Spleen (tissue), 11 donors: ENCODE results near the gene GIT1. TPM values are rescaled to one million over a fixed set of nuclear protein-coding genes. Genes with fewer than 3 reads are reported as not detected.

ENCODE experiments used
- DNase-seq: peaks from one replicate; pipeline ENCODE4 v3.0.0-alpha.2; 2020
- H3K27ac ChIP-seq, 8 donors: fragments of 200-600 bp; sonication (generic) in 7 of 8; 1 replicate in 4 of 8; 2 replicates in 4 of 8; pipeline versions ENCODE4 v1.5.0 to v1.8.0; 2016 to 2021; ENCODE audit warnings: inconsistent platforms in 4 of 8, mild to moderate bottlenecking in 4 of 8, moderate library complexity in 1 of 8
- H3K27me3 ChIP-seq, 7 donors: fragments of 200-600 bp; sonication (generic) in 6 of 7; replicated peaks in 1 of 7; 1 replicate in 4 of 7; 2 replicates in 3 of 7; pipeline versions ENCODE4 v1.5.0 to v1.8.0; 2016 to 2021; ENCODE audit warnings: inconsistent platforms in 3 of 7, mild to moderate bottlenecking in 1 of 7
- H3K36me3 ChIP-seq, 6 donors: fragments of 200-600 bp; sonication (generic) in 5 of 6; 1 replicate in 4 of 6; 2 replicates in 2 of 6; pipeline versions ENCODE4 v1.5.0 to v1.8.0; 2016 to 2021; ENCODE audit warnings: inconsistent platforms in 2 of 6
- H3K4me1 ChIP-seq, 6 donors: fragments of 200-600 bp; sonication (generic) in 5 of 6; 1 replicate in 3 of 6; 2 replicates in 3 of 6; pipeline versions ENCODE4 v1.5.0 to v1.8.0; 2016 to 2021; ENCODE audit warnings: inconsistent platforms in 3 of 6
- H3K4me3 ChIP-seq, 8 donors: fragments of 200-600 bp; sonication (generic) in 7 of 8; 1 replicate in 4 of 8; 2 replicates in 4 of 8; pipeline versions ENCODE4 v1.5.0 to v1.8.0; 2016 to 2021; ENCODE audit warnings: inconsistent platforms in 4 of 8, mild to moderate bottlenecking in 4 of 8, moderate library complexity in 2 of 8
- H3K9me3 ChIP-seq, 8 donors: fragments of 200-600 bp; sonication (generic) in 7 of 8; 1 replicate in 4 of 8; 2 replicates in 4 of 8; pipeline versions ENCODE4 v1.5.0 to v1.8.0; 2016 to 2021; ENCODE audit warnings: inconsistent platforms in 4 of 8
- POLR2A ChIP-seq, 3 donors: fragments of 450-650 bp; IDR thresholded peaks; one replicate each; pipeline ENCODE4 v1.5.1; 2017; ENCODE audit warnings: antibody characterized with exemption in 3 of 3, mild to moderate bottlenecking in 1 of 3
- POLR2AphosphoS5 ChIP-seq, 3 donors: sonication (generic); formaldehyde crosslinking; IDR thresholded peaks; one replicate each; pipeline ENCODE4 v1.5.1; 2017; ENCODE audit warnings: antibody characterized with exemption in 3 of 3
- WGBS, 5 donors: extraction: QIAGEN DNeasy Blood & Tissue Kit in 3 of 5; methylation state at CpG; one replicate each; pipeline versions ENCODE4 v1.1.5 to v1.1.7; 2013 to 2018; 5-methylcytosine and 5-hydroxymethylcytosine counted together
- intact Hi-C: fragments of 100-400 bp; cut with DNase I; formaldehyde crosslinking; loops from one replicate; pipeline ENCODE4 v1.15.0; 2023; ENCODE audit warnings: low total_unique reads
- polyA plus RNA-seq, 3 donors: library from polyadenylated mRNA; stranded (reverse); fragments of 200-250 nt; gene quantifications; one replicate each; pipeline ENCODE4 v1.2.1, GENCODE V29; 2013
- total RNA-seq, 7 donors: library from RNA; depleted of rRNA in 3 of 7; stranded (reverse); fragments of >200 nt in 3 of 7; fragmentation: NEBNext Ultra II Directional in 4 of 7; extraction: Animal tissue kit (Norgen Biotek cat#: 25700) in 4 of 7; gene quantifications; one replicate each; pipeline versions ENCODE4 v1.1.0 to v1.2.1, GENCODE V29; 2016 to 2021
- TF ChIP-seq, protein P1 (sequence below), 11 experiments: fragments of 200-600 bp in 7 of 11; fragments of 450-650 bp in 4 of 11; sonication (generic) in 4 of 11; IDR thresholded peaks in 8 of 11; conservative IDR thresholded peaks in 3 of 11; 1 replicate in 7 of 11; 2 replicates in 4 of 11; pipeline versions ENCODE4 v1.4.0 to v1.8.0; 2016 to 2021; ENCODE audit warnings: antibody characterized with exemption in 11 of 11, inconsistent platforms in 4 of 11, mild to moderate bottlenecking in 1 of 11
- donor health status: healthy with polysubstance abuse.
- donor health status: DM: no; HTN: no; CAD: no; lungs with moderate emphysema.
- donor health status: DM: no; HTN: no; CAD: no.
- donor health status: Bipolar disorder and iron deficiency.
- donor health status: healthy.
- donor health status: DM: no; HTN: no; CAD: no.
- donor health status: DM: yes; HTN: yes; CAD: no.

Gene GIT1
- total and polyA plus RNA-seq, 10 donors, result 20.4 to 64.7 (median 46.0) TPM

DNA sequence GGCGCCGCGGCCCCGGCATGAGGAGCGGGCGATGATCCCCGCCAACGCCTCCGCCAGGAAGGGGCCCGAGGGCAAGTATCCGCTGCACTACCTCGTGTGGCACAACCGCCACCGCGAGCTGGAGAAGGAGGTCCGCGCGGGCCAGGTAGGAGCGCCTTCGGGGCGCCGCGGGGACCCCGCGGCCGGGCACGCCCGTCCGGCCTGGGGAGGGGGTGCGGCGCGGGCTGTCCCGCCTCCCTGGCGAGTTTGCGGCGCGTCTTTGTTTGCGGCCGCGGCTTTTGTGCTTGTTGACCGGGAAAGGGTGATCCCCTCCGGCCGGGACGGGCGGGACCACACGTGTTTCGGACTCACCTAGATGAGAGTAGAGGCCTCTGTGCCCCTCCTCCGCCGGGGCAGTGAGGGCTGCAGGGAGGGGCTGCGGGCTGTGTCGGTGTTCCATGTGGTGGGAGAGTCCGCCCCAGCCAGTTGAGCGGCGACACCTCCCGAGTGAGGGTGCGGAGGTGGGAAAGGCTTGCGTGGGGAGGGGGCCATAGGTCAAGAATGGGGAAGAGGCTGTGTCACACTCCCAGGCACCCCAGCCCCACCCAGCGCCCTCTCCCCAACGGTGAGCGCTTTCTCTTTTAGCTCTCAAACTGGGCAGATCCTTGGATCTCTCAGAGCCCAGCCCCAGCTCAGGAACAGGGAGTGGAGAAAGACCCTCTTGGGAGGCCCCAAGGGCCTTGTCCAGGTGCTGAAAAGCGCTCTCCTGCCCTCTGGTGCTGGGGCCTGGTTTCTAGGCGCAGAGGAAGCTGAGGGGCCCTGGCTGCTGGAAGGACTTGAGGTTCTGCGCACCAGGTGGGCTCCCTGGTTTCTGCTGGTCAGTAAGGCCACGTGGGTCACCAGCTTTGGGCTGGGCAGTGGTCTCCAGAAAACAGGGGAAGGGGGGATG, 4.4 kb upstream of the GIT1 start:
- intact Hi-C loops, result no loop called here
- Histone ChIP-seq H3K4me1 (peaks cover 36 to 51% (median 45%) of the 10 kb centered on the region in 6 donors), H3K36me3 (no peaks in the 10 kb centered on the region), H3K4me3 (peak overlapping the region; percentile 38 to 95 (median 56)), H3K27ac (no peak overlapping the region), H3K9me3 (no peaks in the 10 kb centered on the region), H3K27me3 (peaks cover 0 to 36% (median 5%) of the 10 kb centered on the region in 7 donors)
- TF ChIP-seq, protein P1, sequence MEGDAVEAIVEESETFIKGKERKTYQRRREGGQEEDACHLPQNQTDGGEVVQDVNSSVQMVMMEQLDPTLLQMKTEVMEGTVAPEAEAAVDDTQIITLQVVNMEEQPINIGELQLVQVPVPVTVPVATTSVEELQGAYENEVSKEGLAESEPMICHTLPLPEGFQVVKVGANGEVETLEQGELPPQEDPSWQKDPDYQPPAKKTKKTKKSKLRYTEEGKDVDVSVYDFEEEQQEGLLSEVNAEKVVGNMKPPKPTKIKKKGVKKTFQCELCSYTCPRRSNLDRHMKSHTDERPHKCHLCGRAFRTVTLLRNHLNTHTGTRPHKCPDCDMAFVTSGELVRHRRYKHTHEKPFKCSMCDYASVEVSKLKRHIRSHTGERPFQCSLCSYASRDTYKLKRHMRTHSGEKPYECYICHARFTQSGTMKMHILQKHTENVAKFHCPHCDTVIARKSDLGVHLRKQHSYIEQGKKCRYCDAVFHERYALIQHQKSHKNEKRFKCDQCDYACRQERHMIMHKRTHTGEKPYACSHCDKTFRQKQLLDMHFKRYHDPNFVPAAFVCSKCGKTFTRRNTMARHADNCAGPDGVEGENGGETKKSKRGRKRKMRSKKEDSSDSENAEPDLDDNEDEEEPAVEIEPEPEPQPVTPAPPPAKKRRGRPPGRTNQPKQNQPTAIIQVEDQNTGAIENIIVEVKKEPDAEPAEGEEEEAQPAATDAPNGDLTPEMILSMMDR (IDR thresholded peaks at IDR 0.05 in 8 of 11, conservative IDR thresholded peaks at IDR 0.05 in 3 of 11), result peak in 3 of 11 experiments; percentile 15 to 28 (median 22)
- TF ChIP-seq POLR2AphosphoS5 (IDR thresholded peaks at IDR 0.05), result no peak
- TF ChIP-seq POLR2A (IDR thresholded peaks at IDR 0.05), result no peak
- peak; percentile 86 for DNase-seq
- WGBS, 5 donors, result 4 to 7% (median 6%) methylated on average over 19 to 64 of the region's 64 CpGs

DNA sequence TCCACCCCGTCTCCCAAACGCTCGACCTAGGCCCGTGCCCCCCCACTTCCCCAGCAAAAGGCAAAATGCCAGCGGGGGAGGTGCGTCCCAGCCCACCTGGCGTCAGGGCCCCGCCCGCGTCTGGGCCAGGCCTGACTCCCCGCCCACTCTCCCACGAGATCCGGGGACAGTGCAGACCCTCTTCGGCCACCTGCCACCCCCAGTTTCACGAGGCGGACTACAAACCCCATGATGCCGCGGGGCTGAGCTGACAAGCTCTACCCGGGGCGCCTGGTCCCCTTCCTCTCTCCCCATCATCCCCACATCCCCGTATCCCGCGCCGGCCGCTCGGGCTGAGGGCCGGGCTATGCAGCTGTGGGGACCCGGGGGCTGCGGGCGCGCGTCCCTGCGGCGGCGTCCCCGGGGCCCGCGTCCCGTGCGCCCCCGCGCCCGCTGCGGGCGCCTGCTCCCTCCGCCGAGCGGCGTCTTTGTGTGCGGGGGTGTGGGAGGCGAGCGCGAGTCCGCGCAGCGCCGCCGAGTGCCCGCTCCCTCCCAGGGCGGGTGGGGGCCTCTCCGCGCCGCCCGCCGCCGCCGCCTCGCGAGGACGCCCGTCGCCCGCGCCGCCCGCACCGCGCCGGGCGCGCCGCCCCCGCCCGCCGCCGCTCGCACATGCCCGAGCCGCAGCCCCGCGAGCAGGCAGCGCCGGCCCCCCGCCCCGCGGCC, 3.6 kb upstream of the GIT1 start, which contains the start of gene ANKRD13B:
Gene ANKRD13B (plus strand): TSS at position 283 of the 702 bp plus-strand sequence. CDS start 490 bp downstream, outside the sequence.
- Histone ChIP-seq H3K27ac (peak within 1 kb of the TSS in 4 of 8 donors; percentile 15 to 88 (median 55)), H3K9me3 (no peaks in the 10 kb centered on the region), H3K4me3 (peak within 1 kb of the TSS; percentile 45 to 95 (median 64)), H3K27me3 (peaks cover 0 to 36% (median 5%) of the 10 kb centered on the region in 7 donors), H3K4me1 (peaks cover 41 to 60% (median 54%) of the 10 kb centered on the region in 6 donors), H3K36me3 (no peaks in the 10 kb centered on the region)
- WGBS, 5 donors, result 0 to 3% (median 1%) methylated on average over 18 to 96 of the region's 96 CpGs
- peak; percentile 90 for DNase-seq
- intact Hi-C loops, result no loop called here
- TF ChIP-seq POLR2AphosphoS5 (IDR thresholded peaks at IDR 0.05), result peak in 1 of 3 donors; percentile 38
- TF ChIP-seq POLR2A (IDR thresholded peaks at IDR 0.05), result no peak
- TF ChIP-seq, protein P1 (IDR thresholded peaks at IDR 0.05 in 8 of 11, conservative IDR thresholded peaks at IDR 0.05 in 3 of 11), result no peak

DNA sequence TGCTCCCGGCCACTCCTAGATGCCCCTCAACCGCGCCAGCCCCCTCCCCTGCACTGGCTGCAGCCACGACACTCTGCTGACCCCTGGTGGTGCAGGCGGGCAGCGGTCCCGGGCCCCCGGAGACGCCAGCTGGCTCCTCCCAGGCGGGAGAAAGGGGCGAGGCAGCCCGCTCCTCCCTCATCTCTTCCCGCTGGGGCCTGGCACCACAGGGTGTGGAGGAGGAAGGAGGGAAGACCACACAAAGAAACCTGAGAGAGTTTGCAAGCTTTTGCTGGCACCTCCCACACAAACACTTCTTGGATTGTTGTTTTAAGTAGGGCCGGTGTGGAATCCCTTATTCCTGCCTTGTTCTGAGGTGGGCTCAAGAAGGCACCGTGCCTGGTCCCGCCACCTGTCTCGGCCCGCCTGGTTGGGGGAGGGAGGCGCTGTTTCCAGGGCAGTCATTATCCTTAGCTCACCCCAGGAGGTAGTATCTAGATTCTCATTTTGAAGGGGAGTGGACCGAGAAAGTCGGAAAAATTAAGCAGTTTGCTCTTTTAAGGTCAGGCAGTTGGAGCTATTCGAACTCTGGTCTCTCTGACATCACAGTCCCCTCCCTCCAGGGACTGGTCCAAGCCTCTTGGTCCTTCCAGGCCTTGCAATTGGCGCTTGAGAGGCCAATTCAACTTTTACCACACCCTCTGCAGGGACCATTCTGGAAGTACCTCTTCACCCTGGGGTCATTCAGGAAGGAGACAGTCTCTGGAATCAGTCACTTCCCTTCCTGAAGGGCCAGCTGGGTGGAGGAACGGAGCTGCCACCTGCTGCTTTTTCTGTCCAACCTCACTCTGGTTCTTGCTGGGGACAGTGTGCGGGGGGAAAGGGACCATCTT, 2.5 kb upstream of the GIT1 start:
- Histone ChIP-seq H3K27ac (peak overlapping the region in 5 of 8 donors; percentile 2 to 88 (median 24)), H3K9me3 (no peaks in the 10 kb centered on the region), H3K4me1 (peaks cover 51 to 70% (median 64%) of the 10 kb centered on the region in 6 donors), H3K27me3 (peaks cover 0 to 36% (median 5%) of the 10 kb centered on the region in 7 donors), H3K36me3 (no peaks in the 10 kb centered on the region), H3K4me3 (peak overlapping the region in 6 of 8 donors; percentile 16 to 95 (median 74))
- intact Hi-C loops, result loop anchor here (2.0 kb wide), 1 partner anchor 23 kb away; no protein-coding TSS in a partner anchor
- WGBS, 5 donors, result 12 to 16% (median 13%) methylated on average over 21 to 25 of the region's 25 CpGs
- TF ChIP-seq, protein P1 (IDR thresholded peaks at IDR 0.05 in 8 of 11, conservative IDR thresholded peaks at IDR 0.05 in 3 of 11), result peak; percentile 83 to 99 (median 98)
- TF ChIP-seq POLR2AphosphoS5 (IDR thresholded peaks at IDR 0.05) (peak; percentile 40 to 78 (median 66)), POLR2A (IDR thresholded peaks at IDR 0.05) (no peak)
- DNase-seq, result peak; percentile 95
